GM21423 (cell line): ENCODE results near the gene RPL10A.

Source experiments
- ATAC-seq: cut with Tn5 transposase; IDR thresholded peaks from one replicate; pipeline ENCODE4 v1.9.1; 2021; ENCODE audit warnings: mild to moderate bottlenecking, moderate library complexity; ENCODE audit not compliant: unreplicated experiment

Gene RPL10A

GRCh38 chr6:35490821-35491557 lies 22.8 kb downstream of the RPL10A start:
- ATAC-seq = no peak

- ATAC-seq = no peak
These were observed 23.5 kb downstream of the RPL10A start for GRCh38 chr6:35491558-35492257.

GRCh38 chr6:35492258-35492973 lies 24.2 kb downstream of the RPL10A start:
- ATAC-seq = no peak

GRCh38 chr6:35492974-35493284 lies 24.7 kb downstream of the RPL10A start:
- ATAC-seq = no peak

GRCh38 chr6:35493307-35493983 lies 25.2 kb downstream of the RPL10A start:
- no peak for ATAC-seq

- ATAC-seq = no peak
These were observed 26.0 kb downstream of the RPL10A start for GRCh38 chr6:35494161-35494563.

GRCh38 chr6:35495258-35496035 lies 27.2 kb downstream of the RPL10A start:
- ATAC-seq = no peak

- ATAC-seq = no peak
These were observed 28.0 kb downstream of the RPL10A start for GRCh38 chr6:35496036-35496840.

- ATAC-seq = no peak
These were observed 28.8 kb downstream of the RPL10A start, which contains the start of gene TEAD3 for GRCh38 chr6:35496841-35497570. TSS of gene TEAD3 (minus strand) at chr6:35497079.

- no peak for ATAC-seq
These were observed 29.6 kb downstream of the RPL10A start for GRCh38 chr6:35497571-35498421.

GRCh38 chr6:35498422-35499067 lies 30.3 kb downstream of the RPL10A start:
- no peak for ATAC-seq

- ATAC-seq = no peak
These were observed 31.2 kb downstream of the RPL10A start for GRCh38 chr6:35499372-35499771.

- ATAC-seq = no peak
These were observed 32.6 kb downstream of the RPL10A start for GRCh38 chr6:35500782-35501181.

GRCh38 chr6:35501784-35502183 lies 33.6 kb downstream of the RPL10A start:
- ATAC-seq = no peak

GRCh38 chr6:35503534-35503933 lies 35.3 kb downstream of the RPL10A start:
- ATAC-seq = no peak

GRCh38 chr6:35505999-35506412 lies 37.8 kb downstream of the RPL10A start:
- no peak for ATAC-seq

GRCh38 chr6:35506536-35506935 lies 38.3 kb downstream of the RPL10A start:
- no peak for ATAC-seq

GRCh38 chr6:35507221-35507620 lies 39.0 kb downstream of the RPL10A start:
- ATAC-seq = no peak
